Loucy (cell line): Measurements from ENCODE around the gene MTMR2.

Experiments
- H2AFZ ChIP-seq: fragments of 200-600 bp; sonication (generic); 2 replicates; pipeline ENCODE4 v1.6.0; 2016; ENCODE audit warnings: antibody characterized with exemption, mild to moderate bottlenecking, low read length, moderate library complexity
- H3F3A ChIP-seq: fragments of 200-600 bp; 2 replicates; pipeline ENCODE4 v1.6.0; 2016; ENCODE audit warnings: antibody characterized with exemption, low read depth, mild to moderate bottlenecking
- H3K27me3 ChIP-seq: fragments of 200-600 bp; sonication (generic); 2 replicates; pipeline ENCODE4 v1.6.1; 2014; ENCODE audit warnings: low read length, mild to moderate bottlenecking; ENCODE audit not compliant: insufficient read depth, poor library complexity, severe bottlenecking
- H3K36me3 ChIP-seq: fragments of 200-600 bp; sonication (generic); 2 replicates; pipeline ENCODE4 v1.6.1; 2016; ENCODE audit warnings: low read length; ENCODE audit not compliant: insufficient read depth
- H3K4me1 ChIP-seq: fragments of 200-600 bp; sonication (generic); 2 replicates; pipeline ENCODE4 v1.5.1; 2014; ENCODE audit warnings: low read length, mild to moderate bottlenecking; ENCODE audit not compliant: insufficient read depth, poor library complexity, severe bottlenecking
- H3K4me2 ChIP-seq: fragments of 200-600 bp; sonication (generic); 2 replicates; pipeline ENCODE4 v1.6.0; 2014; ENCODE audit warnings: antibody characterized with exemption, low read length, low read depth, mild to moderate bottlenecking; ENCODE audit not compliant: poor library complexity, severe bottlenecking
- H3K4me3 ChIP-seq: fragments of 200-600 bp; sonication (generic); 2 replicates; pipeline ENCODE4 v1.5.1; 2014; ENCODE audit warnings: low read length, mild to moderate bottlenecking, mixed read lengths; ENCODE audit not compliant: poor library complexity, severe bottlenecking
- H3K79me2 ChIP-seq: fragments of 200-600 bp; sonication (generic); 2 replicates; pipeline ENCODE4 v1.6.1; 2014; ENCODE audit warnings: low read length; ENCODE audit not compliant: insufficient read depth
- H3K9ac ChIP-seq: fragments of 200-600 bp; sonication (generic); 2 replicates; pipeline ENCODE4 v1.6.0; 2014; ENCODE audit warnings: mild to moderate bottlenecking, low read depth, low read length, moderate library complexity; ENCODE audit not compliant: poor library complexity, severe bottlenecking
- H3K9me2 ChIP-seq: fragments of 200-600 bp; sonication (generic); replicated peaks from 2 replicates; pipeline ENCODE4 v1.6.1; 2016; ENCODE audit warnings: low read depth, low read length, mixed read lengths
- H3K9me3 ChIP-seq: fragments of 200-600 bp; sonication (generic); 2 replicates; pipeline ENCODE4 v1.6.1; 2014; ENCODE audit warnings: mild to moderate bottlenecking, antibody characterized with exemption, low read length, low read depth; ENCODE audit not compliant: insufficient read depth
- H4K20me1 ChIP-seq: fragments of 200-600 bp; sonication (generic); 2 replicates; pipeline ENCODE4 v1.6.0; 2014; ENCODE audit warnings: antibody characterized with exemption, low read length, mild to moderate bottlenecking; ENCODE audit not compliant: insufficient read depth, poor library complexity, severe bottlenecking
- EZH2phosphoT487 ChIP-seq: fragments of 200-600 bp; IDR thresholded peaks from 2 replicates; pipeline ENCODE4 v1.6.1; 2018; ENCODE audit warnings: antibody characterized with exemption, mild to moderate bottlenecking, moderate library complexity, borderline replicate concordance
- TF ChIP-seq, protein P1 (sequence below): fragments of 200-600 bp; sonication (generic); conservative IDR thresholded peaks from 2 replicates; pipeline ENCODE4 v1.5.1; 2014; ENCODE audit warnings: mild to moderate bottlenecking, antibody characterized with exemption, low read length

The MTMR2 gene

DNA sequence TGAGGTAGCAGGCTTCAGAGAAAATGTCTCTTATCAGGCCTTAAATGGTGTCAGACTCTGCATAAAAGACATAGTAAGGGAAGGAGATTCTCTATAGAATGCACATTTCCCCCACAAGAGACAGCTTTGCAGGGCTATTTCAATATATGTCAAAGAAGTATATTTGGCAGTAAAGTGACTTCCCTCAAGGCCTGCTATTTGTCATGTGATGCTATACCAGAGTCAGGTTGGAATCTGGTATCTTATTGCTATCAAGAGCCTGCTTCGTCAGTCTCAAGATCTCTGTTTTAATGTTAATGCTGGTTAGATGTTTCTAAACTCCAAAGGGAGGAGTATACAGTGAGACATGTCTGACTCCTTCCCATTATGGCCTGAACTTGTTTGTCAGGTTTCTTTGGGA lies 40.4 kb upstream of the MTMR2 start:
- Histone ChIP-seq H2AFZ (no peak overlapping the region), H3K27me3 (no peaks in the 10 kb centered on the region), H3F3A (no peaks in the 10 kb centered on the region), H4K20me1 (no peaks in the 10 kb centered on the region), H3K36me3 (no peaks in the 10 kb centered on the region), H3K9me2 (no peaks in the 10 kb centered on the region), H3K4me2 (no peak overlapping the region), H3K4me3 (no peak overlapping the region), H3K9ac (no peak overlapping the region), H3K79me2 (no peaks in the 10 kb centered on the region), H3K9me3 (no peaks in the 10 kb centered on the region), H3K4me1 (no peaks in the 10 kb centered on the region)
- no peak for TF ChIP-seq EZH2phosphoT487
- TF ChIP-seq, protein P1, sequence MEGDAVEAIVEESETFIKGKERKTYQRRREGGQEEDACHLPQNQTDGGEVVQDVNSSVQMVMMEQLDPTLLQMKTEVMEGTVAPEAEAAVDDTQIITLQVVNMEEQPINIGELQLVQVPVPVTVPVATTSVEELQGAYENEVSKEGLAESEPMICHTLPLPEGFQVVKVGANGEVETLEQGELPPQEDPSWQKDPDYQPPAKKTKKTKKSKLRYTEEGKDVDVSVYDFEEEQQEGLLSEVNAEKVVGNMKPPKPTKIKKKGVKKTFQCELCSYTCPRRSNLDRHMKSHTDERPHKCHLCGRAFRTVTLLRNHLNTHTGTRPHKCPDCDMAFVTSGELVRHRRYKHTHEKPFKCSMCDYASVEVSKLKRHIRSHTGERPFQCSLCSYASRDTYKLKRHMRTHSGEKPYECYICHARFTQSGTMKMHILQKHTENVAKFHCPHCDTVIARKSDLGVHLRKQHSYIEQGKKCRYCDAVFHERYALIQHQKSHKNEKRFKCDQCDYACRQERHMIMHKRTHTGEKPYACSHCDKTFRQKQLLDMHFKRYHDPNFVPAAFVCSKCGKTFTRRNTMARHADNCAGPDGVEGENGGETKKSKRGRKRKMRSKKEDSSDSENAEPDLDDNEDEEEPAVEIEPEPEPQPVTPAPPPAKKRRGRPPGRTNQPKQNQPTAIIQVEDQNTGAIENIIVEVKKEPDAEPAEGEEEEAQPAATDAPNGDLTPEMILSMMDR: no peak

DNA sequence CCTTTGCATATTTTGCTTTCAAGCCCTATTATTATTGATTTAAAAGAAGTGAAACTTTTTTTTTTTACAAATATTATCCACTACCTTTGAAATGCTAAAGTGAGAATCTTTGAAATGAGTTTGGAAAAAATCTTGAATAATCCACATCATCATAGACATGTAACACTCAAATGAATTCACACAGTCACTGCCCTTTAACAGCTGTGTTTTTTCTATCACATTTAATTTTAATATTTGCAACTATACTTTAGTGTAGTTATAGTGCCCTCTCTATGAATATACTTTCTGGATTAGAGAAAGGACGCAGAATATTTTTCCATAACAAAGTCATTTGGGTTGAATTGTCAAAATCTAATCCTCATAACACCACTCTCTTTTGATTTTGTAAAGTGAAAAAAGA lies 37.9 kb upstream of the MTMR2 start:
- Histone ChIP-seq H3K9ac (no peak overlapping the region), H3K27me3 (no peaks in the 10 kb centered on the region), H3K4me1 (no peaks in the 10 kb centered on the region), H3K79me2 (no peaks in the 10 kb centered on the region), H3K9me3 (no peaks in the 10 kb centered on the region), H3K4me2 (no peak overlapping the region), H3F3A (no peaks in the 10 kb centered on the region), H3K9me2 (no peaks in the 10 kb centered on the region), H2AFZ (no peak overlapping the region), H4K20me1 (no peaks in the 10 kb centered on the region), H3K4me3 (no peak overlapping the region), H3K36me3 (no peaks in the 10 kb centered on the region)
- no peak for TF ChIP-seq EZH2phosphoT487
- TF ChIP-seq, protein P1: no peak

- no peaks in the 10 kb centered on the region for H3K4me1 ChIP-seq
- no peaks in the 10 kb centered on the region; the same call in 1 of the 2 replicates for H3K9me3 ChIP-seq
- no peak overlapping the region for H2AFZ ChIP-seq
- no peaks in the 10 kb centered on the region for H3K36me3 ChIP-seq
- TF ChIP-seq, protein P1: no peak
- no peak for TF ChIP-seq EZH2phosphoT487
- H3K9me2 ChIP-seq: no peaks in the 10 kb centered on the region
- no peak overlapping the region for H3K4me2 ChIP-seq
- no peaks in the 10 kb centered on the region for H4K20me1 ChIP-seq
- H3K4me3 ChIP-seq: no peak overlapping the region
- H3K9ac ChIP-seq: no peak overlapping the region
- no peaks in the 10 kb centered on the region for H3K27me3 ChIP-seq
- H3K79me2 ChIP-seq: no peaks in the 10 kb centered on the region
- no peaks in the 10 kb centered on the region for H3F3A ChIP-seq
Measured at GRCh38 chr11:95950905-95951304, 27.0 kb upstream of the MTMR2 start.
